Erythroblast (primary cell): ENCODE data around the gene DYNC1LI2.

Experiments
- GATA1 ChIP-seq: IDR thresholded peaks from 2 replicates; pipeline ENCODE4 v1.6.1; 2011; ENCODE audit warnings: low read depth, mild to moderate bottlenecking, control low read depth, low read length, moderate library complexity
- POLR2A ChIP-seq: IDR thresholded peaks from 2 replicates; pipeline ENCODE4 v1.6.1; 2011; ENCODE audit warnings: mild to moderate bottlenecking, low read length

GRCh38 chr16:66699898-66700297 lies 51.5 kb downstream of the DYNC1LI2 start:
- TF ChIP-seq POLR2A (no peak), GATA1 (no peak)
